Osteocyte (in vitro differentiated cells): ENCODE measurements around the gene FAM3D. TPM values are rescaled to one million over a fixed set of nuclear protein-coding genes. Genes with fewer than 3 reads are reported as not detected.

Experiments
- DNase-seq: peaks from one replicate; pipeline ENCODE4 v3.0.0; 2021; ENCODE audit warnings: mixed read lengths; ENCODE audit not compliant: unreplicated experiment; ENCODE audit errors: extremely low spot score
- H3K27ac Mint-ChIP-seq: one replicate; pipeline ENCODE4 v1.8.0; 2021; ENCODE audit warnings: mild to moderate bottlenecking, mixed read lengths; ENCODE audit not compliant: unreplicated experiment
- H3K27me3 Mint-ChIP-seq: one replicate; pipeline ENCODE4 v1.8.0; 2021; ENCODE audit warnings: mixed read lengths; ENCODE audit not compliant: unreplicated experiment
- H3K36me3 Mint-ChIP-seq: one replicate; pipeline ENCODE4 v1.8.0; 2021; ENCODE audit warnings: mixed read lengths; ENCODE audit not compliant: unreplicated experiment
- H3K4me1 Mint-ChIP-seq: one replicate; pipeline ENCODE4 v1.8.0; 2021; ENCODE audit warnings: mixed read lengths; ENCODE audit not compliant: unreplicated experiment
- H3K4me3 Mint-ChIP-seq: one replicate; pipeline ENCODE4 v1.8.0; 2021; ENCODE audit warnings: mild to moderate bottlenecking, moderate library complexity, mixed read lengths; ENCODE audit not compliant: unreplicated experiment
- H3K9me3 Mint-ChIP-seq: one replicate; pipeline ENCODE4 v1.8.0; 2021; ENCODE audit warnings: mixed read lengths; ENCODE audit not compliant: unreplicated experiment
- total RNA-seq: library from RNA; stranded (reverse); gene quantifications from 2 replicates; pipeline ENCODE4 v1.2.1, GENCODE V29; 2021
- TF ChIP-seq, protein P1 (sequence below): fragments of 200-600 bp; sonication (generic); IDR thresholded peaks from 2 replicates; pipeline ENCODE4 v1.5.0; 2021; ENCODE audit warnings: antibody characterized with exemption, mild to moderate bottlenecking, moderate library complexity

Gene FAM3D
- total RNA-seq, 1 donor from 2014 or later = not detected

DNA sequence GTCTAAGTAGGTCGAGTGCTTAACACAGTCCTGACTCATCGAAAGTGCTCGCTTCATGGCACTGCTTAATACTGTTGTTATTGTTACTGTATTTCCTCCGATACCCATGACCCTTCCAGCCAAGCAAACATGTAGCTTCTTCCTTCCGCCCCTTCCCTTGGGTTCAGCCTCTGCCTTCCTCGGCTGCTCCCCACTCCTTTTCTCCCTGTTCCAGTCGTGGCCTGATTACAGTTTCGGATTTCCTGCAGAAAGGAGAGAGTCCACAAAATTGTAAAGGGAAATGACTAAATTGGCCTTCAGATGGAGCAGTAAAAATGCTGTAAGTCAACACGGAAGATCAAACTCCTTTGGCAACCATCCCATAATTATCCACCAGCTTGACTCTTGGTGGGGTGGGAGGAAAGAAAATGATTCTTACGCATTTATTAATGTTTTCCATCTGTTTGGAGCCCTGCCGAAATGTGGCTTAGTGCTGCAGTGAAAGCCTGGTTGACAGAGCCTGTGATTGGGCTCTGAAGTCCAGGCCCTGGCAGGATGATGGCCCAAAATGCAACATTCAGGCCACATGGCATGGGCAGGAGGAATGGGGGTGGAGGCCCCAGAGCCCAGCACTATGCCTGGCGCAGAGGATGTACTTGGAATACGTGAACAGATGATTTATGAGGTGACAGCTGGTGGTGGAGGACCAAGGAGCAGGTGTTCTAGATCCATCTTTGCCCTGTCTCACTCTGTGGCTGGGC lies 37.6 kb downstream of the FAM3D start:
- H3K27me3 Mint-ChIP-seq = no peaks in the 10 kb centered on the region
- peaks cover 16% of the 10 kb centered on the region for H3K4me1 Mint-ChIP-seq
- no peaks in the 10 kb centered on the region for H3K36me3 Mint-ChIP-seq
- H3K9me3 Mint-ChIP-seq = no peaks in the 10 kb centered on the region
- H3K4me3 Mint-ChIP-seq = no peak overlapping the region
- H3K27ac Mint-ChIP-seq = no peak overlapping the region
- DNase-seq = no peak
- TF ChIP-seq, protein P1, sequence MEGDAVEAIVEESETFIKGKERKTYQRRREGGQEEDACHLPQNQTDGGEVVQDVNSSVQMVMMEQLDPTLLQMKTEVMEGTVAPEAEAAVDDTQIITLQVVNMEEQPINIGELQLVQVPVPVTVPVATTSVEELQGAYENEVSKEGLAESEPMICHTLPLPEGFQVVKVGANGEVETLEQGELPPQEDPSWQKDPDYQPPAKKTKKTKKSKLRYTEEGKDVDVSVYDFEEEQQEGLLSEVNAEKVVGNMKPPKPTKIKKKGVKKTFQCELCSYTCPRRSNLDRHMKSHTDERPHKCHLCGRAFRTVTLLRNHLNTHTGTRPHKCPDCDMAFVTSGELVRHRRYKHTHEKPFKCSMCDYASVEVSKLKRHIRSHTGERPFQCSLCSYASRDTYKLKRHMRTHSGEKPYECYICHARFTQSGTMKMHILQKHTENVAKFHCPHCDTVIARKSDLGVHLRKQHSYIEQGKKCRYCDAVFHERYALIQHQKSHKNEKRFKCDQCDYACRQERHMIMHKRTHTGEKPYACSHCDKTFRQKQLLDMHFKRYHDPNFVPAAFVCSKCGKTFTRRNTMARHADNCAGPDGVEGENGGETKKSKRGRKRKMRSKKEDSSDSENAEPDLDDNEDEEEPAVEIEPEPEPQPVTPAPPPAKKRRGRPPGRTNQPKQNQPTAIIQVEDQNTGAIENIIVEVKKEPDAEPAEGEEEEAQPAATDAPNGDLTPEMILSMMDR = no peak

- TF ChIP-seq, protein P1 = no peak
- peaks cover 13% of the 10 kb centered on the region for H3K4me1 Mint-ChIP-seq
- no peaks in the 10 kb centered on the region for H3K36me3 Mint-ChIP-seq
- H3K27ac Mint-ChIP-seq = peak overlapping the region; percentile 47
- no peak for DNase-seq
- no peak overlapping the region for H3K4me3 Mint-ChIP-seq
- H3K27me3 Mint-ChIP-seq = no peaks in the 10 kb centered on the region
- no peaks in the 10 kb centered on the region for H3K9me3 Mint-ChIP-seq
Observed at GRCh38 chr3:58627941-58628340, 38.6 kb downstream of the FAM3D start.

DNA sequence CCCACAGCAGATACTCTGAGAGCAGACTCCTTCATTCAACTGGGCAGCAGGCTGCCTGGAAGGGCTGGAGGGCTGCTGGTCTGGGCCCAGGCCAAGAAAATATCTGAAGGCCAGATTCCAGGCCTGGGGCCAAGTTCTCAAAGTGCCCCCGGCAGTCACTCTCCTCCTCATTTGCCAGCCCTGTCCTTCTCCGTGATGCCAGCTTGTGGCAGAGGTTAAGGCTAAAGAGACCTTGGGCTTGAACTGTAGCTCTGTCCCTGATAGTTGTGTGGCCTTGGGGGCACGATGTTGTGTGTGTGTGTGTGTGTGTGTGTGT lies 39.0 kb downstream of the FAM3D start:
- no peak for DNase-seq
- TF ChIP-seq, protein P1 = no peak
- Mint-ChIP-seq H3K4me1 (peaks cover 13% of the 10 kb centered on the region), H3K4me3 (no peak overlapping the region), H3K27ac (peak overlapping the region; percentile 47), H3K9me3 (no peaks in the 10 kb centered on the region), H3K27me3 (no peaks in the 10 kb centered on the region), H3K36me3 (no peaks in the 10 kb centered on the region)

DNA sequence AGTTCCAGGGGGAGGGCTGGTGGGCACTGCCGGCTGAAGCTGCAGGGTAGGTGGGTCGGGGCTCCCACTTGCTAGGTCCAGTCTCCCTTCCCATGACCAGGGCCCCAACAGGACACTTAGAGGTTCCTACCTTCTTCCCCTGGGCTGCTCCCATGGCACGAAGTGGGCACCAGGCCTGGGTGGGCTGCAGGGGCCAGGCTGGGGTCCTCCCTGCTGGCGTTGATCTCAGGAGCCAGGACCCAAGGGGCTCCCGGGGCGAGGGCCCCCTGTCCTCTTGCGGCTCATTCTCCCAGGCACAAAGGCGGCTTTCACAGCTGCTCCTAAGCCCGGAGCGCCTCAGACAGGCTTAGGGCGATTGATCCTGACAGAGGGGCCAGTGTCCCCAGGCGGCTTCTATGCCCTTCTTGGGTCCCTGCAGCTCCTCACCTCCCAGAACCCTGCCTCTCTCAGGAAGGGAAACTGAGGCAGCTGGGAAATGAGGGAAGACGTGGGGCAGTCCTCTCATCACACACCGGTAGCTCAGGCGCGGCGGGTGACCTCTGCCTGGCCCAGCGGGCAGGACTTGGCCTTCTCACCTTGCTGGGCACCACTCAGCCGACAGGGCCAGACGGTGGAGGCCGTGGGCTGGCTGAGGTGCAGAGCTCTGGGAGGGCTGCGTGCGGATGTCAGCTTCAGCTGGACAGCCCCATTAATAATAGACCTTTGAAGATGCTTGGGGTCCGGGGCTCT lies 39.6 kb downstream of the FAM3D start:
- no peaks in the 10 kb centered on the region for H3K9me3 Mint-ChIP-seq
- TF ChIP-seq, protein P1 = no peak

GRCh38 chr3:58625196-58625824 lies 41.3 kb downstream of the FAM3D start:
- Mint-ChIP-seq H3K4me3 (no peak overlapping the region), H3K4me1 (peaks cover 21% of the 10 kb centered on the region), H3K36me3 (no peaks in the 10 kb centered on the region), H3K27ac (no peak overlapping the region), H3K9me3 (no peaks in the 10 kb centered on the region), H3K27me3 (no peaks in the 10 kb centered on the region)
- TF ChIP-seq, protein P1 = no peak
- DNase-seq = no peak

More for the DNA sequence above, 39.6 kb downstream of the FAM3D start:
- peaks cover 15% of the 10 kb centered on the region for H3K4me1 Mint-ChIP-seq
- DNase-seq = no peak
- peak overlapping the region; percentile 47 for H3K27ac Mint-ChIP-seq
- no peak overlapping the region for H3K4me3 Mint-ChIP-seq
- no peaks in the 10 kb centered on the region for H3K27me3 Mint-ChIP-seq
- no peaks in the 10 kb centered on the region for H3K36me3 Mint-ChIP-seq
